Testis (tissue), 2 donors: ENCODE data around the gene ENTPD8.

ENCODE experiments used
- CTCF ChIP-seq, 3 experiments: fragments of 450-650 bp in 2 of 3; fragments of 200-600 bp in 1 of 3; sonication (generic) in 1 of 3; IDR thresholded peaks; one replicate each; pipeline ENCODE4 v1.5.1; 2016 to 2019; ENCODE audit warnings: antibody characterized with exemption in 3 of 3, mild to moderate bottlenecking in 2 of 3, moderate library complexity in 1 of 3
- POLR2A ChIP-seq: fragments of 450-650 bp; IDR thresholded peaks from one replicate; pipeline ENCODE4 v1.6.1; 2017; ENCODE audit warnings: antibody characterized with exemption, mild to moderate bottlenecking, moderate library complexity

- TF ChIP-seq CTCF (IDR thresholded peaks at IDR 0.05): no peak
- TF ChIP-seq POLR2A: no peak
Observed at GRCh38 chr9:137396634-137397367, 44.4 kb downstream of the ENTPD8 start.
